GM23338 (cell line): Measurements from ENCODE around the gene C3orf62. TPM values are rescaled to one million over a fixed set of nuclear protein-coding genes. Genes with fewer than 3 reads are reported as not detected.

Experiments used
- ATAC-seq: fragments of 200-7000 bp; cut with Tn5 transposase; 3 replicates; pipeline ENCODE4 v1.9.1; 2020
- DNase-seq: peaks from one replicate; pipeline ENCODE4 v3.0.0-alpha.2; 2015; ENCODE audit warnings: low spot score
- H2AFZ ChIP-seq: fragments of 200-600 bp; sonication (generic); 2 replicates; pipeline ENCODE4 v1.8.0; 2016; ENCODE audit warnings: antibody characterized with exemption, mild to moderate bottlenecking, moderate library complexity
- H3F3A ChIP-seq: fragments of 200-600 bp; sonication (generic); replicated peaks from 2 replicates; pipeline ENCODE4 v1.8.0; 2017; ENCODE audit warnings: antibody characterized with exemption, mixed run types, low read depth
- H3K27ac ChIP-seq: fragments of 200-600 bp; sonication (generic); 2 replicates; pipeline ENCODE4 v1.6.1; 2016; ENCODE audit warnings: low read depth
- H3K27me3 ChIP-seq: fragments of 200-600 bp; sonication (generic); 2 replicates; pipeline ENCODE4 v1.8.0; 2016; ENCODE audit warnings: mild to moderate bottlenecking, mixed run types, moderate library complexity; ENCODE audit not compliant: insufficient read depth
- H3K36me3 ChIP-seq: fragments of 200-600 bp; sonication (generic); 2 replicates; pipeline ENCODE4 v1.8.0; 2016; ENCODE audit warnings: mild to moderate bottlenecking; ENCODE audit not compliant: insufficient read depth
- H3K4me1 ChIP-seq: fragments of 200-600 bp; sonication (generic); 2 replicates; pipeline ENCODE4 v1.8.0; 2016; ENCODE audit warnings: mild to moderate bottlenecking, moderate library complexity; ENCODE audit not compliant: insufficient read depth
- H3K4me2 ChIP-seq: fragments of 200-600 bp; sonication (generic); 2 replicates; pipeline ENCODE4 v1.7.1; 2017; ENCODE audit warnings: mixed run types
- H3K4me3 ChIP-seq: fragments of 200-600 bp; sonication (generic); 2 replicates; pipeline ENCODE4 v1.6.1; 2016; ENCODE audit warnings: mixed run types
- H3K79me2 ChIP-seq: fragments of 200-600 bp; sonication (generic); replicated peaks from 2 replicates; pipeline ENCODE4 v1.8.0; 2017; ENCODE audit warnings: mild to moderate bottlenecking; ENCODE audit not compliant: insufficient read depth
- H3K9me2 ChIP-seq: fragments of 200-600 bp; sonication (generic); 2 replicates; pipeline ENCODE4 v1.8.0; 2017; ENCODE audit not compliant: insufficient read depth
- H4K20me1 ChIP-seq: fragments of 200-600 bp; sonication (generic); replicated peaks from 2 replicates; pipeline ENCODE4 v1.8.0; 2017; ENCODE audit warnings: mild to moderate bottlenecking; ENCODE audit not compliant: insufficient read depth
- H3K27ac Mint-ChIP-seq: 2 replicates; pipeline ENCODE4 v1.8.0; 2020; ENCODE audit warnings: inconsistent platforms, mild to moderate bottlenecking, moderate library complexity, mixed read lengths
- H3K27me3 Mint-ChIP-seq: 3 replicates; pipeline ENCODE4 v1.8.0; 2022; ENCODE audit warnings: low read depth, mild to moderate bottlenecking, moderate library complexity, mixed read lengths, inconsistent platforms; ENCODE audit not compliant: insufficient read depth, poor library complexity
- H3K36me3 Mint-ChIP-seq: 3 replicates; pipeline ENCODE4 v1.8.0; 2021; ENCODE audit warnings: low read depth, mild to moderate bottlenecking, inconsistent platforms, moderate library complexity, mixed read lengths
- H3K4me1 Mint-ChIP-seq: 3 replicates; pipeline ENCODE4 v1.8.0; 2020; ENCODE audit warnings: mild to moderate bottlenecking, inconsistent platforms, mixed read lengths
- H3K4me3 Mint-ChIP-seq: 3 replicates; pipeline ENCODE4 v1.8.0; 2021; ENCODE audit warnings: moderate library complexity, mild to moderate bottlenecking, inconsistent platforms, mixed read lengths
- H3K9me3 Mint-ChIP-seq: 3 replicates; pipeline ENCODE4 v1.8.0; 2020; ENCODE audit warnings: moderate library complexity, mild to moderate bottlenecking, inconsistent platforms, mixed read lengths
- CREB1 ChIP-seq: fragments of 250-450 bp; sonication (Bioruptor Pico); IDR thresholded peaks from 2 replicates; pipeline ENCODE4 v1.5.0; 2020; ENCODE audit warnings: low read depth, mild to moderate bottlenecking, moderate library complexity
- EZH2 ChIP-seq: fragments of 200-600 bp; sonication (generic); IDR thresholded peaks from one replicate; pipeline ENCODE4 v1.8.0; 2017; ENCODE audit warnings: antibody characterized with exemption, mild to moderate bottlenecking, low read depth; ENCODE audit not compliant: unreplicated experiment
- EZH2phosphoT487 ChIP-seq: fragments of 200-600 bp; sonication (generic); IDR thresholded peaks from one replicate; pipeline ENCODE4 v1.8.1; 2018; ENCODE audit warnings: antibody characterized with exemption; ENCODE audit not compliant: unreplicated experiment
- NANOG ChIP-seq: IDR thresholded peaks from 2 replicates; pipeline ENCODE4 v1.6.1; 2016; ENCODE audit warnings: antibody characterized with exemption, borderline replicate concordance
- POLR2AphosphoS5 ChIP-seq: IDR thresholded peaks from 2 replicates; pipeline ENCODE4 v1.6.1; 2016; ENCODE audit warnings: antibody characterized with exemption, low read depth
- STAT1 ChIP-seq: IDR thresholded peaks from one replicate; pipeline ENCODE4 v1.6.1; 2016; ENCODE audit warnings: antibody characterized with exemption; ENCODE audit not compliant: unreplicated experiment
- ZNF331 ChIP-seq: fragments of 250-450 bp; sonication (Bioruptor Pico); IDR thresholded peaks from 2 replicates; pipeline ENCODE4 v1.5.0; 2020; ENCODE audit warnings: low read depth, mild to moderate bottlenecking, moderate library complexity
- polyA plus RNA-seq: library from polyadenylated mRNA; unstranded; fragments of >200 nt; fragmentation: Nextera tagmentation; extraction: Ambion mirVana; gene quantifications from 2 replicates; pipeline ENCODE4 v1.2.1, GENCODE V29; 2016
- total RNA-seq: library from RNA; depleted of rRNA; stranded (reverse); fragments of >200 nt; shearing (Covaris generic); gene quantifications from 2 replicates; pipeline ENCODE4 v1.2.3, GENCODE V29; 2014
- TF ChIP-seq, protein P1 (sequence below), 2 experiments: fragments of 200-600 bp in 1 of 2; sonication (generic) in 1 of 2; conservative IDR thresholded peaks; 2 replicates each; pipeline versions ENCODE4 v1.5.1 to v1.6.1; 2016 to 2017; ENCODE audit warnings: antibody characterized with exemption in 2 of 2, low read depth in 2 of 2, mild to moderate bottlenecking in 2 of 2, moderate library complexity in 1 of 2
- TF ChIP-seq, protein P2 (sequence below): IDR thresholded peaks from 2 replicates; pipeline ENCODE4 v1.6.1; 2016; ENCODE audit warnings: antibody characterized with exemption
- TF ChIP-seq, protein P3 (sequence below): fragments of 250-450 bp; sonication (Bioruptor Pico); IDR thresholded peaks from 2 replicates; pipeline ENCODE4 v1.5.0; 2020; ENCODE audit warnings: mild to moderate bottlenecking, moderate library complexity

C3orf62 gene
- total and polyA plus RNA-seq, 2 experiments from 2014 or later, result 1.6 to 2.4 TPM

DNA sequence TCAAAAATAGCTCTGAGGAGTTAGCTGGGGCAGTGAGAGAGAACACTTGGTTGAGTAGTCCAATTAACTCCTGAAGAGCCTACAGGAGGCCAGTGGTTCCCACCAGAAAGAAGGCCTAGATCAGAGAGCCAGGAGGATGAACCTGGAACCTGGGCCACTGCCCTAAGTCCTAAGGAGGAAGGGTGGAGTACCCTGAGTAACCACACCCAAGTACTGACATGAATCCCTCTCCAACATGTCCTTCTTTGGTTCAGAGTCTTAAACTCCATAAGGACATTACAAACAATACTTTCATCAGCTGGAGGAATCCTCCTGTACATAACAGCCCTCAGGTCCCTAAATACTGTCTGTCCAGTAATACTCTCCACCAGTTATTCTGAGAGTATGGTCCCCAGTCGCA, 25.6 kb upstream of the C3orf62 start:
- Histone ChIP-seq H3K27ac (no peak overlapping the region), H4K20me1 (no peaks in the 10 kb centered on the region), H3K79me2 (no peaks in the 10 kb centered on the region), H3F3A (no peaks in the 10 kb centered on the region), H3K4me2 (no peak overlapping the region), H2AFZ (no peak overlapping the region), H3K36me3 (peaks cover 24% of the 10 kb centered on the region; the same call in 1 of the 2 replicates), H3K27me3 (no peaks in the 10 kb centered on the region), H3K4me3 (no peak overlapping the region), H3K4me1 (no peaks in the 10 kb centered on the region), H3K9me2 (no peaks in the 10 kb centered on the region)
- no peak for ATAC-seq
- Mint-ChIP-seq H3K27ac (no peak overlapping the region), H3K27me3 (no peaks in the 10 kb centered on the region), H3K4me3 (no peak overlapping the region), H3K36me3 (peaks cover 42% of the 10 kb centered on the region), H3K4me1 (no peaks in the 10 kb centered on the region), H3K9me3 (no peaks in the 10 kb centered on the region)
- DNase-seq, result no peak
- TF ChIP-seq, protein P1, sequence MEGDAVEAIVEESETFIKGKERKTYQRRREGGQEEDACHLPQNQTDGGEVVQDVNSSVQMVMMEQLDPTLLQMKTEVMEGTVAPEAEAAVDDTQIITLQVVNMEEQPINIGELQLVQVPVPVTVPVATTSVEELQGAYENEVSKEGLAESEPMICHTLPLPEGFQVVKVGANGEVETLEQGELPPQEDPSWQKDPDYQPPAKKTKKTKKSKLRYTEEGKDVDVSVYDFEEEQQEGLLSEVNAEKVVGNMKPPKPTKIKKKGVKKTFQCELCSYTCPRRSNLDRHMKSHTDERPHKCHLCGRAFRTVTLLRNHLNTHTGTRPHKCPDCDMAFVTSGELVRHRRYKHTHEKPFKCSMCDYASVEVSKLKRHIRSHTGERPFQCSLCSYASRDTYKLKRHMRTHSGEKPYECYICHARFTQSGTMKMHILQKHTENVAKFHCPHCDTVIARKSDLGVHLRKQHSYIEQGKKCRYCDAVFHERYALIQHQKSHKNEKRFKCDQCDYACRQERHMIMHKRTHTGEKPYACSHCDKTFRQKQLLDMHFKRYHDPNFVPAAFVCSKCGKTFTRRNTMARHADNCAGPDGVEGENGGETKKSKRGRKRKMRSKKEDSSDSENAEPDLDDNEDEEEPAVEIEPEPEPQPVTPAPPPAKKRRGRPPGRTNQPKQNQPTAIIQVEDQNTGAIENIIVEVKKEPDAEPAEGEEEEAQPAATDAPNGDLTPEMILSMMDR (conservative IDR thresholded peaks at IDR 0.05; ENCODE audit: low read depth in 2 of 2), result no peak
- TF ChIP-seq EZH2, result no peak
- TF ChIP-seq, protein P2, sequence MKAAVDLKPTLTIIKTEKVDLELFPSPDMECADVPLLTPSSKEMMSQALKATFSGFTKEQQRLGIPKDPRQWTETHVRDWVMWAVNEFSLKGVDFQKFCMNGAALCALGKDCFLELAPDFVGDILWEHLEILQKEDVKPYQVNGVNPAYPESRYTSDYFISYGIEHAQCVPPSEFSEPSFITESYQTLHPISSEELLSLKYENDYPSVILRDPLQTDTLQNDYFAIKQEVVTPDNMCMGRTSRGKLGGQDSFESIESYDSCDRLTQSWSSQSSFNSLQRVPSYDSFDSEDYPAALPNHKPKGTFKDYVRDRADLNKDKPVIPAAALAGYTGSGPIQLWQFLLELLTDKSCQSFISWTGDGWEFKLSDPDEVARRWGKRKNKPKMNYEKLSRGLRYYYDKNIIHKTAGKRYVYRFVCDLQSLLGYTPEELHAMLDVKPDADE, result no peak
- no peak for TF ChIP-seq EZH2phosphoT487

DNA sequence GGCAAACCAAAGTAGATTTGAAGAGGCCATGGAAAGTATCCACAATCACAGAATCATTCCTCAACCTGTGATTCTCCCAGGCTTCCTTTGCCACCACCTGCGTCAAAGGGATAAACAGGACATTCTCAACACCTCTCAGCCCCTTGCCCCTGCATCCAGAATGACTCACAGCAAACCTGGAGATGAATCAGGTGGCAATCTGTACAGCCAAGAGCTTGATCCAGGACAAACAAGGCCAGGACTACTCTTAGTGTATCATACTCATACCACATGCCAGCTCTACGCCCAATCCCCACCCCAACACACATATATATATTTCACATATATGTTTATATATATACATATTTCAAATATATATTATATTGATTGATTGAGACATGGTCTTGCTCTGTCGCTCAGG, 23.6 kb upstream of the C3orf62 start:
- no peaks in the 10 kb centered on the region for H3K79me2 ChIP-seq
- H3K4me1 Mint-ChIP-seq, result no peaks in the 10 kb centered on the region
- H3K27ac ChIP-seq, result no peak overlapping the region
- H3K9me2 ChIP-seq, result no peaks in the 10 kb centered on the region
- H3K36me3 Mint-ChIP-seq, result peaks cover 46% of the 10 kb centered on the region
- no peaks in the 10 kb centered on the region for H3K27me3 ChIP-seq
- DNase-seq, result no peak
- no peaks in the 10 kb centered on the region for H3K27me3 Mint-ChIP-seq
- no peak overlapping the region for H3K27ac Mint-ChIP-seq
- no peaks in the 10 kb centered on the region for H3F3A ChIP-seq
- peaks cover 24% of the 10 kb centered on the region; the same call in 1 of the 2 replicates for H3K36me3 ChIP-seq
- no peak for ATAC-seq
- H3K9me3 Mint-ChIP-seq, result no peaks in the 10 kb centered on the region
- H3K4me3 Mint-ChIP-seq, result no peak overlapping the region
- H3K4me1 ChIP-seq, result no peaks in the 10 kb centered on the region
- H3K4me2 ChIP-seq, result no peak overlapping the region
- no peaks in the 10 kb centered on the region for H4K20me1 ChIP-seq
- no peak overlapping the region for H2AFZ ChIP-seq
- H3K4me3 ChIP-seq, result no peak overlapping the region
- TF ChIP-seq CREB1 (CRISPR knock-in tag), result no peak
- TF ChIP-seq POLR2AphosphoS5, result no peak
- TF ChIP-seq EZH2, result no peak
- TF ChIP-seq, protein P2, result no peak
- TF ChIP-seq, protein P3, sequence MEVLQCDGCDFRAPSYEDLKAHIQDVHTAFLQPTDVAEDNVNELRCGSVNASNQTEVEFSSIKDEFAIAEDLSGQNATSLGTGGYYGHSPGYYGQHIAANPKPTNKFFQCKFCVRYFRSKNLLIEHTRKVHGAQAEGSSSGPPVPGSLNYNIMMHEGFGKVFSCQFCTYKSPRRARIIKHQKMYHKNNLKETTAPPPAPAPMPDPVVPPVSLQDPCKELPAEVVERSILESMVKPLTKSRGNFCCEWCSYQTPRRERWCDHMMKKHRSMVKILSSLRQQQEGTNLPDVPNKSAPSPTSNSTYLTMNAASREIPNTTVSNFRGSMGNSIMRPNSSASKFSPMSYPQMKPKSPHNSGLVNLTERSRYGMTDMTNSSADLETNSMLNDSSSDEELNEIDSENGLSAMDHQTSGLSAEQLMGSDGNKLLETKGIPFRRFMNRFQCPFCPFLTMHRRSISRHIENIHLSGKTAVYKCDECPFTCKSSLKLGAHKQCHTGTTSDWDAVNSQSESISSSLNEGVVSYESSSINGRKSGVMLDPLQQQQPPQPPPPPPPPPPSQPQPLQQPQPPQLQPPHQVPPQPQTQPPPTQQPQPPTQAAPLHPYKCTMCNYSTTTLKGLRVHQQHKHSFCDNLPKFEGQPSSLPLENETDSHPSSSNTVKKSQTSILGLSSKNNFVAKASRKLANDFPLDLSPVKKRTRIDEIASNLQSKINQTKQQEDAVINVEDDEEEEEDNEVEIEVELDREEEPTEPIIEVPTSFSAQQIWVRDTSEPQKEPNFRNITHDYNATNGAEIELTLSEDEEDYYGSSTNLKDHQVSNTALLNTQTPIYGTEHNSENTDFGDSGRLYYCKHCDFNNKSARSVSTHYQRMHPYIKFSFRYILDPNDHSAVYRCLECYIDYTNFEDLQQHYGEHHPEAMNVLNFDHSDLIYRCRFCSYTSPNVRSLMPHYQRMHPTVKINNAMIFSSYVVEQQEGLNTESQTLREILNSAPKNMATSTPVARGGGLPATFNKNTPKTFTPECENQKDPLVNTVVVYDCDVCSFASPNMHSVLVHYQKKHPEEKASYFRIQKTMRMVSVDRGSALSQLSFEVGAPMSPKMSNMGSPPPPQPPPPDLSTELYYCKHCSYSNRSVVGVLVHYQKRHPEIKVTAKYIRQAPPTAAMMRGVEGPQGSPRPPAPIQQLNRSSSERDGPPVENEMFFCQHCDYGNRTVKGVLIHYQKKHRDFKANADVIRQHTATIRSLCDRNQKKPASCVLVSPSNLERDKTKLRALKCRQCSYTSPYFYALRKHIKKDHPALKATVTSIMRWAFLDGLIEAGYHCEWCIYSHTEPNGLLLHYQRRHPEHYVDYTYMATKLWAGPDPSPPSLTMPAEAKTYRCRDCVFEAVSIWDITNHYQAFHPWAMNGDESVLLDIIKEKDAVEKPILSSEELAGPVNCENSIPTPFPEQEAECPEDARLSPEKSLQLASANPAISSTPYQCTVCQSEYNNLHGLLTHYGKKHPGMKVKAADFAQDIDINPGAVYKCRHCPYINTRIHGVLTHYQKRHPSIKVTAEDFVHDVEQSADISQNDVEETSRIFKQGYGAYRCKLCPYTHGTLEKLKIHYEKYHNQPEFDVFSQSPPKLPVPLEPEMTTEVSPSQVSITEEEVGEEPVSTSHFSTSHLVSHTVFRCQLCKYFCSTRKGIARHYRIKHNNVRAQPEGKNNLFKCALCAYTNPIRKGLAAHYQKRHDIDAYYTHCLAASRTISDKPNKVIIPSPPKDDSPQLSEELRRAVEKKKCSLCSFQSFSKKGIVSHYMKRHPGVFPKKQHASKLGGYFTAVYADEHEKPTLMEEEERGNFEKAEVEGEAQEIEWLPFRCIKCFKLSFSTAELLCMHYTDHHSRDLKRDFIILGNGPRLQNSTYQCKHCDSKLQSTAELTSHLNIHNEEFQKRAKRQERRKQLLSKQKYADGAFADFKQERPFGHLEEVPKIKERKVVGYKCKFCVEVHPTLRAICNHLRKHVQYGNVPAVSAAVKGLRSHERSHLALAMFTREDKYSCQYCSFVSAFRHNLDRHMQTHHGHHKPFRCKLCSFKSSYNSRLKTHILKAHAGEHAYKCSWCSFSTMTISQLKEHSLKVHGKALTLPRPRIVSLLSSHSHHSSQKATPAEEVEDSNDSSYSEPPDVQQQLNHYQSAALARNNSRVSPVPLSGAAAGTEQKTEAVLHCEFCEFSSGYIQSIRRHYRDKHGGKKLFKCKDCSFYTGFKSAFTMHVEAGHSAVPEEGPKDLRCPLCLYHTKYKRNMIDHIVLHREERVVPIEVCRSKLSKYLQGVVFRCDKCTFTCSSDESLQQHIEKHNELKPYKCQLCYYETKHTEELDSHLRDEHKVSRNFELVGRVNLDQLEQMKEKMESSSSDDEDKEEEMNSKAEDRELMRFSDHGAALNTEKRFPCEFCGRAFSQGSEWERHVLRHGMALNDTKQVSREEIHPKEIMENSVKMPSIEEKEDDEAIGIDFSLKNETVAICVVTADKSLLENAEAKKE (CRISPR knock-in tag), result no peak
- no peak for TF ChIP-seq EZH2phosphoT487
- TF ChIP-seq STAT1, result no peak
- no peak for TF ChIP-seq NANOG
- no peak for TF ChIP-seq ZNF331 (CRISPR knock-in tag)
